Measurements from ENCODE around the gene EDEM3.

GRCh38 chr1:184775885-184776284 lies 21.2 kb upstream of the EDEM3 start:
- TF ChIP-seq CTCF (IDR thresholded peaks at IDR 0.05; ENCODE audit: control extremely low read depth in 1 of 3, insufficient read depth in 1 of 3, low read depth in 1 of 3, low read length in 3 of 3) = no peak
- TF ChIP-seq E2F6 (IDR thresholded peaks at IDR 0.05) = no peak

Measured in H1 (cell line).